ENCODE measurements around the gene RFX4. TPM values are rescaled to one million over a fixed set of nuclear protein-coding genes. Genes with fewer than 3 reads are reported as not detected.

The RFX4 gene
- total RNA-seq, 4 donors from 2014 or later, result not detected

GRCh38 chr12:106733660-106734059 lies 150.9 kb downstream of the RFX4 start:
- TF ChIP-seq CTCF (IDR thresholded peaks at IDR 0.05), result no peak
- TF ChIP-seq POLR2A (IDR thresholded peaks at IDR 0.05), result no peak
- Histone ChIP-seq H3K4me3 (no peak overlapping the region), H3K4me1 (no peaks in the 10 kb centered on the region), H3K9me3 (no peaks in the 10 kb centered on the region), H3K36me3 (no peaks in the 10 kb centered on the region), H3K27me3 (peaks cover 0 to 14% (median 0%) of the 10 kb centered on the region in 4 donors), H3K27ac (no peak overlapping the region)
- DNase-seq, result no peak
- intact Hi-C loops (cut with DNase I), result no loop called here
- 62 to 82% methylated on average over 4 of the region's 4 CpGs for WGBS, 2 donors

- Histone ChIP-seq H3K9me3 (no peaks in the 10 kb centered on the region), H3K36me3 (no peaks in the 10 kb centered on the region), H3K27me3 (peaks cover 0 to 24% (median 0%) of the 10 kb centered on the region in 4 donors), H3K27ac (no peak overlapping the region), H3K4me1 (no peaks in the 10 kb centered on the region), H3K4me3 (no peak overlapping the region)
- intact Hi-C loops (cut with DNase I), result no loop called here
- no peak for DNase-seq
- 57 to 59% methylated on average over 9 of the region's 9 CpGs for WGBS, 2 donors
- no peak for TF ChIP-seq CTCF (IDR thresholded peaks at IDR 0.05)
- no peak for TF ChIP-seq POLR2A (IDR thresholded peaks at IDR 0.05)
These were observed 153.5 kb downstream of the RFX4 start for GRCh38 chr12:106736051-106736957.

GRCh38 chr12:106739318-106739717 lies 156.5 kb downstream of the RFX4 start:
- Histone ChIP-seq H3K9me3 (no peaks in the 10 kb centered on the region), H3K4me1 (no peaks in the 10 kb centered on the region), H3K27me3 (peaks cover 0 to 52% (median 0%) of the 10 kb centered on the region in 4 donors), H3K27ac (no peak overlapping the region), H3K36me3 (no peaks in the 10 kb centered on the region), H3K4me3 (no peak overlapping the region)
- TF ChIP-seq CTCF (IDR thresholded peaks at IDR 0.05) (no peak), POLR2A (IDR thresholded peaks at IDR 0.05) (no peak)
- intact Hi-C loops (cut with DNase I), result no loop called here
- no peak for DNase-seq
- WGBS, 2 donors, result 49 to 62% methylated on average over 4 of the region's 4 CpGs

GRCh38 chr12:106739815-106740530 lies 157.2 kb downstream of the RFX4 start:
- no peak for DNase-seq
- Histone ChIP-seq H3K36me3 (no peaks in the 10 kb centered on the region), H3K4me3 (no peak overlapping the region), H3K27me3 (peaks cover 0 to 59% (median 0%) of the 10 kb centered on the region in 4 donors), H3K27ac (no peak overlapping the region), H3K9me3 (no peaks in the 10 kb centered on the region), H3K4me1 (no peaks in the 10 kb centered on the region)
- TF ChIP-seq CTCF (IDR thresholded peaks at IDR 0.05) (no peak), POLR2A (IDR thresholded peaks at IDR 0.05) (no peak)
- 52 to 73% methylated on average over 10 of the region's 10 CpGs for WGBS, 2 donors
- intact Hi-C loops (cut with DNase I), result no loop called here

- no peak for DNase-seq
- H3K27ac ChIP-seq, result no peak overlapping the region
- H3K4me3 ChIP-seq, result no peak overlapping the region
- WGBS, 2 donors, result 78 to 79% methylated on average over 5 of the region's 5 CpGs
- intact Hi-C loops (cut with DNase I), result no loop called here
- TF ChIP-seq POLR2A (IDR thresholded peaks at IDR 0.05), result no peak
- TF ChIP-seq CTCF (IDR thresholded peaks at IDR 0.05), result no peak
- peaks cover 0 to 63% (median 0%) of the 10 kb centered on the region in 4 donors for H3K27me3 ChIP-seq
- no peaks in the 10 kb centered on the region for H3K9me3 ChIP-seq
- no peaks in the 10 kb centered on the region for H3K4me1 ChIP-seq
- no peaks in the 10 kb centered on the region for H3K36me3 ChIP-seq
These were observed 158.0 kb downstream of the RFX4 start for GRCh38 chr12:106740818-106741217.

Measured in esophagus squamous epithelium (tissue), 5 donors.